GM23338 (cell line): ENCODE results near the gene ETV6. TPM values are rescaled to one million over a fixed set of nuclear protein-coding genes. Genes with fewer than 3 reads are reported as not detected.
A peak's percentile ranks its signal among the peaks of the same experiment; 100 is the strongest.

Experiments used
- ATAC-seq: fragments of 200-7000 bp; cut with Tn5 transposase; 3 replicates; pipeline ENCODE4 v1.9.1; 2020
- DNase-seq: peaks from one replicate; pipeline ENCODE4 v3.0.0-alpha.2; 2015; ENCODE audit warnings: low spot score
- H2AFZ ChIP-seq: fragments of 200-600 bp; sonication (generic); 2 replicates; pipeline ENCODE4 v1.8.0; 2016; ENCODE audit warnings: antibody characterized with exemption, mild to moderate bottlenecking, moderate library complexity
- H3F3A ChIP-seq: fragments of 200-600 bp; sonication (generic); replicated peaks from 2 replicates; pipeline ENCODE4 v1.8.0; 2017; ENCODE audit warnings: antibody characterized with exemption, mixed run types, low read depth
- H3K27ac ChIP-seq: fragments of 200-600 bp; sonication (generic); 2 replicates; pipeline ENCODE4 v1.6.1; 2016; ENCODE audit warnings: low read depth
- H3K27me3 ChIP-seq: fragments of 200-600 bp; sonication (generic); 2 replicates; pipeline ENCODE4 v1.8.0; 2016; ENCODE audit warnings: mild to moderate bottlenecking, mixed run types, moderate library complexity; ENCODE audit not compliant: insufficient read depth
- H3K36me3 ChIP-seq: fragments of 200-600 bp; sonication (generic); 2 replicates; pipeline ENCODE4 v1.8.0; 2016; ENCODE audit warnings: mild to moderate bottlenecking; ENCODE audit not compliant: insufficient read depth
- H3K4me1 ChIP-seq: fragments of 200-600 bp; sonication (generic); 2 replicates; pipeline ENCODE4 v1.8.0; 2016; ENCODE audit warnings: mild to moderate bottlenecking, moderate library complexity; ENCODE audit not compliant: insufficient read depth
- H3K4me2 ChIP-seq: fragments of 200-600 bp; sonication (generic); 2 replicates; pipeline ENCODE4 v1.7.1; 2017; ENCODE audit warnings: mixed run types
- H3K4me3 ChIP-seq: fragments of 200-600 bp; sonication (generic); 2 replicates; pipeline ENCODE4 v1.6.1; 2016; ENCODE audit warnings: mixed run types
- H3K79me2 ChIP-seq: fragments of 200-600 bp; sonication (generic); replicated peaks from 2 replicates; pipeline ENCODE4 v1.8.0; 2017; ENCODE audit warnings: mild to moderate bottlenecking; ENCODE audit not compliant: insufficient read depth
- H3K9me2 ChIP-seq: fragments of 200-600 bp; sonication (generic); 2 replicates; pipeline ENCODE4 v1.8.0; 2017; ENCODE audit not compliant: insufficient read depth
- H4K20me1 ChIP-seq: fragments of 200-600 bp; sonication (generic); replicated peaks from 2 replicates; pipeline ENCODE4 v1.8.0; 2017; ENCODE audit warnings: mild to moderate bottlenecking; ENCODE audit not compliant: insufficient read depth
- H3K27ac Mint-ChIP-seq: 2 replicates; pipeline ENCODE4 v1.8.0; 2020; ENCODE audit warnings: inconsistent platforms, mild to moderate bottlenecking, moderate library complexity, mixed read lengths
- H3K27me3 Mint-ChIP-seq: 3 replicates; pipeline ENCODE4 v1.8.0; 2022; ENCODE audit warnings: low read depth, mild to moderate bottlenecking, moderate library complexity, mixed read lengths, inconsistent platforms; ENCODE audit not compliant: insufficient read depth, poor library complexity
- H3K36me3 Mint-ChIP-seq: 3 replicates; pipeline ENCODE4 v1.8.0; 2021; ENCODE audit warnings: low read depth, mild to moderate bottlenecking, inconsistent platforms, moderate library complexity, mixed read lengths
- H3K4me1 Mint-ChIP-seq: 3 replicates; pipeline ENCODE4 v1.8.0; 2020; ENCODE audit warnings: mild to moderate bottlenecking, inconsistent platforms, mixed read lengths
- H3K4me3 Mint-ChIP-seq: 3 replicates; pipeline ENCODE4 v1.8.0; 2021; ENCODE audit warnings: moderate library complexity, mild to moderate bottlenecking, inconsistent platforms, mixed read lengths
- H3K9me3 Mint-ChIP-seq: 3 replicates; pipeline ENCODE4 v1.8.0; 2020; ENCODE audit warnings: moderate library complexity, mild to moderate bottlenecking, inconsistent platforms, mixed read lengths
- CTCF ChIP-seq, 2 experiments: fragments of 200-600 bp in 1 of 2; sonication (generic) in 1 of 2; conservative IDR thresholded peaks; 2 replicates each; pipeline versions ENCODE4 v1.5.1 to v1.6.1; 2016 to 2017; ENCODE audit warnings: antibody characterized with exemption in 2 of 2, low read depth in 2 of 2, mild to moderate bottlenecking in 2 of 2, moderate library complexity in 1 of 2
- ETS1 ChIP-seq: IDR thresholded peaks from 2 replicates; pipeline ENCODE4 v1.6.1; 2016; ENCODE audit warnings: antibody characterized with exemption
- EZH2 ChIP-seq: fragments of 200-600 bp; sonication (generic); IDR thresholded peaks from one replicate; pipeline ENCODE4 v1.8.0; 2017; ENCODE audit warnings: antibody characterized with exemption, mild to moderate bottlenecking, low read depth; ENCODE audit not compliant: unreplicated experiment
- JUNB ChIP-seq: IDR thresholded peaks from one replicate; pipeline ENCODE4 v1.6.1; 2016; ENCODE audit warnings: antibody characterized with exemption; ENCODE audit not compliant: unreplicated experiment
- NANOG ChIP-seq: IDR thresholded peaks from 2 replicates; pipeline ENCODE4 v1.6.1; 2016; ENCODE audit warnings: antibody characterized with exemption, borderline replicate concordance
- POLR2AphosphoS5 ChIP-seq: IDR thresholded peaks from 2 replicates; pipeline ENCODE4 v1.6.1; 2016; ENCODE audit warnings: antibody characterized with exemption, low read depth
- REST ChIP-seq: IDR thresholded peaks from one replicate; pipeline ENCODE4 v1.6.1; 2018; ENCODE audit warnings: antibody characterized with exemption; ENCODE audit not compliant: unreplicated experiment
- STAT1 ChIP-seq: IDR thresholded peaks from one replicate; pipeline ENCODE4 v1.6.1; 2016; ENCODE audit warnings: antibody characterized with exemption; ENCODE audit not compliant: unreplicated experiment
- ZNF114 ChIP-seq: fragments of 250-450 bp; sonication (Bioruptor Pico); IDR thresholded peaks from 2 replicates; pipeline ENCODE4 v1.5.0; 2020; ENCODE audit warnings: mild to moderate bottlenecking, moderate library complexity
- ZNF331 ChIP-seq: fragments of 250-450 bp; sonication (Bioruptor Pico); IDR thresholded peaks from 2 replicates; pipeline ENCODE4 v1.5.0; 2020; ENCODE audit warnings: low read depth, mild to moderate bottlenecking, moderate library complexity
- ZNF462 ChIP-seq: fragments of 250-450 bp; sonication (Bioruptor Pico); IDR thresholded peaks from 2 replicates; pipeline ENCODE4 v1.5.0; 2020; ENCODE audit warnings: mild to moderate bottlenecking, moderate library complexity
- polyA plus RNA-seq: library from polyadenylated mRNA; unstranded; fragments of >200 nt; fragmentation: Nextera tagmentation; extraction: Ambion mirVana; gene quantifications from 2 replicates; pipeline ENCODE4 v1.2.1, GENCODE V29; 2016
- total RNA-seq: library from RNA; depleted of rRNA; stranded (reverse); fragments of >200 nt; shearing (Covaris generic); gene quantifications from 2 replicates; pipeline ENCODE4 v1.2.3, GENCODE V29; 2014

The ETV6 gene
- total and polyA plus RNA-seq, 2 experiments from 2014 or later = 7.5 to 15.1 TPM

- no peak for TF ChIP-seq ETS1
These were observed 203.7 kb downstream of the ETV6 start (continued) for GRCh38 chr12:11853126-11853525.

- Mint-ChIP-seq H3K4me1 (peaks cover 59% of the 10 kb centered on the region), H3K9me3 (no peaks in the 10 kb centered on the region), H3K27ac (no peak overlapping the region), H3K4me3 (no peak overlapping the region), H3K27me3 (peaks cover 7% of the 10 kb centered on the region), H3K36me3 (peaks cover 15% of the 10 kb centered on the region)
- Histone ChIP-seq H2AFZ (no peak overlapping the region), H3K9me2 (no peaks in the 10 kb centered on the region), H3K79me2 (no peaks in the 10 kb centered on the region), H3K36me3 (no peaks in the 10 kb centered on the region; the same call in 1 of the 2 replicates), H4K20me1 (no peaks in the 10 kb centered on the region), H3K4me1 (peaks cover 33% of the 10 kb centered on the region), H3K4me3 (no peak overlapping the region), H3K4me2 (0 out of 2 replicates have a peak overlapping the region, but pooled peaks have one; percentile 56), H3F3A (0 out of 2 replicates have a peak, but pooled peaks cover 6% of the 10 kb centered on the region), H3K27ac (0 out of 2 replicates have a peak overlapping the region, but pooled peaks have one; percentile 91), H3K27me3 (no peaks in the 10 kb centered on the region)
- no peak for DNase-seq
- ATAC-seq = no peak
- TF ChIP-seq STAT1 (no peak), ETS1 (no peak), ZNF114 (CRISPR knock-in tag) (no peak), EZH2 (no peak), POLR2AphosphoS5 (no peak), ZNF462 (CRISPR knock-in tag) (no peak), CTCF (conservative IDR thresholded peaks at IDR 0.05; ENCODE audit: low read depth in 2 of 2) (no peak), NANOG (no peak), REST (no peak), ZNF331 (CRISPR knock-in tag) (no peak), JUNB (no peak)
These were observed 204.6 kb downstream of the ETV6 start for GRCh38 chr12:11854011-11854499.
